22Rv1 (cell line): ENCODE measurements around the gene ZNF423.

Experiments
- H3K27ac ChIP-seq: fragments of 450-650 bp; 2 replicates; pipeline ENCODE4 v1.5.1; 2017
- ZFX ChIP-seq: fragments of 450-650 bp; IDR thresholded peaks from 2 replicates; pipeline ENCODE4 v1.6.1; 2017; ENCODE audit warnings: antibody characterized with exemption, borderline replicate concordance
- TF ChIP-seq, protein P1 (sequence below): fragments of 450-650 bp; IDR thresholded peaks from 2 replicates; pipeline ENCODE4 v1.5.1; 2017; ENCODE audit warnings: mild to moderate bottlenecking

ZNF423 gene

DNA sequence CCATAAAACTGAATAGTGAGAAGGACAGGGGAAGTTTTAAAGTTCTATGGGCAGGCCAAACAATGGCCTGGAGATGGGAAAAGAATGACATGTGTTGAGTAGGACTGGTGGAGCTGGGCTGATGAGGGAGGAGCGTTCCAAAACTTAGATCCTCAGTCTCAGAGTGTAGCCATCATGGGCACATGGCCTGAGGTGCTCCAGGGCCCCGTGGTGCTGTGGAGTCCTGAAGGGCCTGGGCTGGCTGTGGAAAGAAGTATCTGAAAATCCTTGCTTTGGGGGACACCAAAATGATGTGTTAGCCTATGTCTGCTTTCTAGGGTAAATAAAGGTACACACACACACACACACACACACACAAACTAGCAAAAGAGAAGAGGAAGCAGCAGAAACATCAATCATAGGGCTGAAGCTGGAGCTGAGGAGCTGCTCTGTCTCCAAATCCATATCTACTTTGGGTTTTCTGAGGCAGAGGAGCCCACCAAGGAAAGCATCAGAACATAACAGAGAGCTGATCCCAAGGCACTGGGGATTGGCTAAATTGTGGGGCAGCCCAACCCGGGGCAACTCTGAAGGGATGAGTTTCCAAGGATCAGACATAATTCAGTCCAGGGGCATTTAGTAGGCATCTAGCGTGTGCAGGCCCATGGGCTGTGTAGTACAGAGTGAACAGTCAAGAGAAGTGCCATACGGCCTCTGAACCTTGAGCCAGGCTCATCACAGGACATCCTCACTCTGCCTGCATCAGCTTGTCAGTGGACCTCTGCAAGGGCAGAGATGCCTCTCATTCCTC is 397.1 kb downstream of the ZNF423 start:
- no peak for TF ChIP-seq ZFX
- no peak overlapping the region for H3K27ac ChIP-seq

DNA sequence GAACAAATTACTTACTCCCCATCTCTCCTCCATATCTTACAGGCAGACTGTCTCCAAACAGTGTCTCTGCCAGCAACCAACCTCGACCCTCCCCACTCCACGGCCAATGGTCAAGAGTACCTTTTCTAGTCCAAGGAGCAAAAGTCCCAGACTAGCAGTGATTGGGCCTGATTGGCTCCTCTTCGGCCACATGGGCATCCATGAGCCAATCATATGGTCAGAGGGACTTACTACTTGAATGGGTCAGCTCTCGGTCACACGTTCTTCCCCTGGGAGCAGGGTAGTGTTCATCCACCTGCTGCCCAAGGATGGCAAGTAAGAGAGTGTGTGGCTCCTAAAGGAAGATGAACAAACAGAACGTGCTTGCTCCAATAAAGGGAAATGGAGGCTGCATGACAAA is 397.7 kb downstream of the ZNF423 start:
- TF ChIP-seq, protein P1, sequence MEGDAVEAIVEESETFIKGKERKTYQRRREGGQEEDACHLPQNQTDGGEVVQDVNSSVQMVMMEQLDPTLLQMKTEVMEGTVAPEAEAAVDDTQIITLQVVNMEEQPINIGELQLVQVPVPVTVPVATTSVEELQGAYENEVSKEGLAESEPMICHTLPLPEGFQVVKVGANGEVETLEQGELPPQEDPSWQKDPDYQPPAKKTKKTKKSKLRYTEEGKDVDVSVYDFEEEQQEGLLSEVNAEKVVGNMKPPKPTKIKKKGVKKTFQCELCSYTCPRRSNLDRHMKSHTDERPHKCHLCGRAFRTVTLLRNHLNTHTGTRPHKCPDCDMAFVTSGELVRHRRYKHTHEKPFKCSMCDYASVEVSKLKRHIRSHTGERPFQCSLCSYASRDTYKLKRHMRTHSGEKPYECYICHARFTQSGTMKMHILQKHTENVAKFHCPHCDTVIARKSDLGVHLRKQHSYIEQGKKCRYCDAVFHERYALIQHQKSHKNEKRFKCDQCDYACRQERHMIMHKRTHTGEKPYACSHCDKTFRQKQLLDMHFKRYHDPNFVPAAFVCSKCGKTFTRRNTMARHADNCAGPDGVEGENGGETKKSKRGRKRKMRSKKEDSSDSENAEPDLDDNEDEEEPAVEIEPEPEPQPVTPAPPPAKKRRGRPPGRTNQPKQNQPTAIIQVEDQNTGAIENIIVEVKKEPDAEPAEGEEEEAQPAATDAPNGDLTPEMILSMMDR, result no peak
- TF ChIP-seq ZFX, result no peak
- H3K27ac ChIP-seq, result no peak overlapping the region

DNA sequence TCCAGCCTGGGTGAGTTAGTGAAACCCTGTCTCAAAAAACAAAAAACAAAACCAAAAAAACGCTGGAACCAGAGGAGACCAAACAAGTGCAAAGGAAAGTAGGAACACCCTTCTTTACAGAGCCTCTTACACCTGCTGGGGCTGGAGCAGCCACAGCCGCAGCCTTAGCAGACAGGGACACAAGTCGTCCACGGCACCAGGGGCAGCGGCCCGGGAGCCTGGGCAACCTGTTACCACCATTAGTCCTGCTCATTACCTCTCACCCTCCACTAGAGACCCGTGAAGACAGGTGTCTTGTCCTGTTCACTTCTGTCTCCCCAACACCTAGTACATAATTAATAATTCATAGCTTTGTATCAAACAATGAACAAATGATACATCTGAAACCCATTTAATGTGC is 398.7 kb downstream of the ZNF423 start:
- no peak for TF ChIP-seq ZFX
- TF ChIP-seq, protein P1, result no peak
- no peak overlapping the region for H3K27ac ChIP-seq

DNA sequence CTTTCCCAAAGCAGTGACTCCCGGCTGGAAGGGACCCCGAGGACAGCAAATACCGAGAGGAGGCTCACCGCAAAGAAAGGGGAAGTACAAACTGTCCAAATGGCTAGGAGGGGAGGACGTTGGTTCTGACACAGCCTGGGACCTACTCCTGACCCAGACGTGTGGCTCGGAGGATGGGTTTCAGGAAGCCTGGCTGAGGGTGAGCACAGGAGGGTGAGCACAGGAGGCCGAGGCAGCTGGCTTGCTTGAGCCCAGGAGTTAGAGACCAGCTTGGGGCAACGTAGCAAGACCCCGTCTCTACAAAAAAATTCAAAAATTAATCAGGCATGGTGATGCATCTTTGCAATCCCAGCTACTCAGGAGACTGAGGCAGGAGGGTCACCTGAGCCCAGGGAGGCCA is 399.1 kb downstream of the ZNF423 start:
- H3K27ac ChIP-seq, result no peak overlapping the region
- TF ChIP-seq, protein P1, result no peak
- no peak for TF ChIP-seq ZFX

DNA sequence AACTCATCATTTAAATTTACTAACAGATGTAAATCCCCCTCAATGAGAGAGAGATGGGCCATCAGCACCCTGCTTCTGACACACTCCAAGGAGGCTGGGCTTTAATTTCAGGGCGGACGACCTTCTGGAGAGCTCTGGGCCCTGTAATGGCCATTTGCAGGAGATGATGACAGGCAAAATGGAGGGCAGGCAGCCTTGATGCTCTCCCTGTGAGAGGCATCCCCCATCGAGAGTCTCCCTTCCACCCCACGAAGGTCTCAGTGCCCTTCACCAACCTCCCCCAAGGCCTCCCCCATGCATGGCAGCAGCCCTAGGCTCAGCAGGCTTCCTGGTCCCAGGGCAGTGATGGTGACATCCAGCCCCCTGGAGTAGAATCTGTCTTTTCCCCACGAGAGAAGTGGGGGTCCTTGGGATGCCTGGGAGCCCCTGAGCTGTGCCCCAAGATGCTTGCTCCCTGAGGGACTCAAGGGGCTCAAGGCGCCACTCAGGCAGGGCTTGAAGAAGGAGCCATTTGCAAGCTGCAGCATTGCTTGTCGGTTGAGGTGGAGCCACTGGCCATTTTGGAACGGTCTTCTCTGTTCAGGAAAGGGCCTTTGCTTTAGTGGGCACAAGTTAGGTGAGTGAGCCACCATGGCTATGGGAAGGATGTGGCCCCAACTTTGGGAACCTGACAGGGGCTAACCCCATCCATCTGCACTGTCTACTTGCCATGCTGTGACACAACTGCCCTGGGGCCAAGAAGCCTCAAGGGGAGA is 399.7 kb downstream of the ZNF423 start:
- no peak overlapping the region for H3K27ac ChIP-seq
- TF ChIP-seq ZFX, result no peak
- TF ChIP-seq, protein P1, result no peak

DNA sequence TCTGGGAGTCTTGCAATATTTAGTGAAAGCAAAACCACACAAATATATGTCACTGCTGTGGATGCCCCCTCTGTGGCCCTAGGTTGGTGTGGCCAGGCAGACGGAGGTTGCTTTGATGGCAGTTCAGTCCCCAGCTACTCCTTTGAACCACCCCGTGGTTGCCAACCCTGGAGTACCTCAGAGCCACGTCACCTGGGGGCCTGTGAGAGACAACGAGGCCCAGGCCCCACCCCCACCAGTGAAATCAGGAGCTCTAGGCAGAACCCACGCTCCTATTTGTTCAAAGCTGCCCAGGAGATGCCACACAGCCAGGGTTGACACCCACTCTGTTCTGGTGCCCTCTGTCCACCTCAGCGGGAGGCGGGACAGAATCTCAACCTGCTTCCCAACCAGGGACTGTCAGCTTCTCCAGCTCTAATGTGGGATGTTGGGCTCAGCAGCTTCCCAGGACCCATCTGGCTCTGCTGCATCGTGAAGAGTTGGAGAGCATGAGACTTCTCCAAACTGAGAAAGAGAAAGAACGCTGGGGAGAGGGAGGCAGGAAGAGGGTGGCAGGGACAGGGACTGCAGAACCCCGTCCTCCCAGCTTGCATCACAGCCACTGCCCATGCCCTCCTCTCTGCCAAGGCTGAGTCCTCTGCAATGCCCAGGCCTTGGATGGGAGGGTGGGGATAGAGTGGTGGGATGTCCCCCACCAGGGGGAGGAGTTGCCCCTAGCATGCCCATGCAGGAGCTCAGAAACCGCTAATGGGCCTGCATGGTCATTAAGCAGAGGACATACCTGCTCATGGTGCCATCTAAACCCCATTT is 400.5 kb downstream of the ZNF423 start:
- H3K27ac ChIP-seq, result no peak overlapping the region
- TF ChIP-seq ZFX, result no peak
- TF ChIP-seq, protein P1, result no peak

DNA sequence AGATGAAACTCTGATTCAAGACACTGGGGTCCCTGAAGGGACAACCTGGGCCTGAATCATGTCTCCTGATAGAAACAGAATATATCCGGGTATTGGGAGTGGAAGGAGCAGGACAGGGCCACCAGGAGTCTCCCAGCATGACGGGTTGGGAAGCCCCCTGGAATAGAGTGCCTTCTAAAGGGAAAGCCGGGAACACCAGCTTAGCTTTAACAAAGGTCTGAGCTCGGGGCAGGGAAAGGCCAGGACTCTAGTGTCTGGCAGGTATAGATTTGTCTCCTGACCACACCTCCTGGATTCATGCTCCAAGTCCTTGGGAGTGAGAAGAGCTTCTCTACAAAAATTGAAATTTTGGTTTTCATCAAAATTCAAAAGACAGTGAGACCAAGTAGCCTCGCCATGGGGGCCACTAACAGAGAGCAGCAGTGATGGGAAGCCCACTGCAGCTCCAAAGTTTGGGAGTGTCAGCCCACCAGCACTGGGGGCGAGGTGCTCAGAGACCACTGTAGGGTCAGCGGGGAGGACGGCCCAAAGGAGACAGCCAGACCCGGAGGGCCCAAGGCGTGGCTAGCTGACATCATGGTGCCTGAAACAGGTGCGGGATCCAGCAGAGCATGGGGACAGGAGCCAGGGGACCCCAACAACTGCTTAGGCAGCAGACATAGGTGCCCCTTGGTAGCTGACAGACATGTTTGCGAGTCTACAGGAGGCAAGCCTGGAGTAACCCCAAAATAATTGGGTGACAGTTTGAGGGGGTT is 401.3 kb downstream of the ZNF423 start:
- TF ChIP-seq, protein P1, result no peak
- no peak for TF ChIP-seq ZFX
- H3K27ac ChIP-seq, result no peak overlapping the region
